ENCODE measurements around the gene PRPF31.
"Not testable (repeated sequence)": the region's sequence is repeated elsewhere in the genome, so short reads cannot be mapped to it uniquely, and the experiment has no call there.

PRPF31 gene

DNA sequence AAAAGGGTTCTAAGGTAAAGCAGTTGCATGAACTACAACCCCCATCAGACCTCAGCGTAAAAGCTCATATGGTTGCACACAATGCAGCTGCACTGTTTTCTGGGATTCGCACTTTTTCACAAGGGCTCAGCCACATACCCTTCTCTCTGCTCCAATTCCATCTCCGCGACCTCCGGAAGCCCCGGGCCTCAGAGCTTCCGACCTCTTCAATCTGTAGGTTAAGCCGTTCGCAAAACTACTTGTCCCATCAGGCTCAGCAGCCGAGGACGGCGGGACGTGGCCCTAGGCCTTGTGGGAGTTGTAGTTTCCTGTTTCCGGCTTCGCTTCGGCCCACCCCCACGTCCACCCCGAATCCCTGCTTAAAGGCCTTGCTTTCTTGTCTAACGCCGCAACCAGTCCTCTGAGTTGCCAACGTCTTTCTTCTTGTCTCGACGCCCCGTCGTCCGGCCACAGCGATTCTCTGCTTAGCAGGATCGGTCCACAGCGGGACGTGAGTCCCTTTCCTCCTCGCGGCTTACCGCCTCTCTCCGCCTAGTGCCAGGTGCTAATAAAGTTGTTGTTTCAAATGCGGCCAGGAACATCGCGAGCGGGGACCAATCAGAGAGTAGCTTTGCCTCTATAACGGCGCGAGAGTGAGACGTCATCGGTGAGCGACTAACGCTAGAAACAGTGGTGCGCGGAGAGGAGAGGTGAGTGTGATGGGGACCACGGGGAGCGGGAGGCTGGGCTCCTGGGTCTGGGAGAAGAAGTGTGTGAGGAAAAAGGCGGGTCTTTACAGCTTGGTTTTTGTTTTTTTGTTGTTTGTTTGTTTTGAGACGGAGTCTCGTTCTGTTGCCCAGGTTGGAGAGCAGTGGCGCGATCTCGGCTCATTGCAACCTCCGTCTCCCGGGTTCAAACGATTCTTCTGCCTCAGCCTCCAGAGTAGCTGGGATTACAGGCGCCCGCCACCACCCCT is at the start of gene PRPF31, which contains the start of gene TFPT:
TSS of gene PRPF31 (plus strand) at position 646 of the 955 bp plus-strand sequence. CDS start 2,525 bp downstream, outside the sequence.
TSS of gene TFPT (minus strand) at position 549 of the 955 bp plus-strand sequence. CDS start at position 161, 388 bp downstream.
- DNase-seq (ENCODE audit: low read depth in 2 of 3, low spot score in 2 of 3) = peak; percentile 83 to 96 (median 96)

DNA sequence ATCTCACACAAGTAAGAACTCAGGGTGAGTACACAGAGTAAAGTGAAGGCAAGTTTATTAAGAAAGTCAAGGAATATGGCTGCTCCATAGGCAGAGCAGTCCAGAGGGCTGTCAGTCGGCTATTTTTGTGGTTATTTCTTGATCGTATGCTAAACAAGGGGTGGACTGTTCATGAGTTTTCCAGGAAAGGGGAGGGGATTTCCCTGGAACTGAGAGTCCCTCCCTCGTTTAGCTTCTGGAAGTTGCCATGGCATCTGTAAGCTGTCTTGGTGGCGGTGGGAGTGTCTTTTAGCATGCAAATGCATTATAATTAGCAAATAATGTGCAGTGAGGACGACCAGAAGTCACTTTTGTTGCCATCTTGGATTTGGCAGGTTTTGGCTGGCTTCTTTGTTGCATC is 46.1 kb upstream of the PRPF31 start:
- DNase-seq (ENCODE audit: low read depth in 2 of 3, low spot score in 2 of 3) = no peak

- DNase-seq (ENCODE audit: low read depth in 2 of 3, low spot score in 2 of 3) = no peak
These were observed 41.7 kb upstream of the PRPF31 start for GRCh38 chr19:54073829-54074228.

- no peak for DNase-seq (ENCODE audit: low read depth in 2 of 3, low spot score in 2 of 3)
These were observed 40.7 kb upstream of the PRPF31 start for GRCh38 chr19:54074851-54075250.

- DNase-seq (ENCODE audit: low read depth in 2 of 3, low spot score in 2 of 3) = no peak
These were observed 38.2 kb upstream of the PRPF31 start for GRCh38 chr19:54077334-54077733.

GRCh38 chr19:54081032-54081431 is 34.5 kb upstream of the PRPF31 start, which contains the start of gene TARM1:
Gene TARM1 (minus strand): TSS chr19:54081365. CDS start chr19:54081340, 25 bp downstream.
- DNase-seq (ENCODE audit: low read depth in 2 of 3, low spot score in 2 of 3) = no peak

- DNase-seq (ENCODE audit: low read depth in 2 of 3, low spot score in 2 of 3) = no peak
These were observed 31.1 kb upstream of the PRPF31 start for GRCh38 chr19:54084410-54084809.

- no peak for DNase-seq (ENCODE audit: low read depth in 2 of 3, low spot score in 2 of 3)
These were observed 21.0 kb upstream of the PRPF31 start for GRCh38 chr19:54094426-54095000.

- DNase-seq (ENCODE audit: low read depth in 2 of 3, low spot score in 2 of 3) = no peak
These were observed 20.3 kb upstream of the PRPF31 start for GRCh38 chr19:54095136-54095858.

DNA sequence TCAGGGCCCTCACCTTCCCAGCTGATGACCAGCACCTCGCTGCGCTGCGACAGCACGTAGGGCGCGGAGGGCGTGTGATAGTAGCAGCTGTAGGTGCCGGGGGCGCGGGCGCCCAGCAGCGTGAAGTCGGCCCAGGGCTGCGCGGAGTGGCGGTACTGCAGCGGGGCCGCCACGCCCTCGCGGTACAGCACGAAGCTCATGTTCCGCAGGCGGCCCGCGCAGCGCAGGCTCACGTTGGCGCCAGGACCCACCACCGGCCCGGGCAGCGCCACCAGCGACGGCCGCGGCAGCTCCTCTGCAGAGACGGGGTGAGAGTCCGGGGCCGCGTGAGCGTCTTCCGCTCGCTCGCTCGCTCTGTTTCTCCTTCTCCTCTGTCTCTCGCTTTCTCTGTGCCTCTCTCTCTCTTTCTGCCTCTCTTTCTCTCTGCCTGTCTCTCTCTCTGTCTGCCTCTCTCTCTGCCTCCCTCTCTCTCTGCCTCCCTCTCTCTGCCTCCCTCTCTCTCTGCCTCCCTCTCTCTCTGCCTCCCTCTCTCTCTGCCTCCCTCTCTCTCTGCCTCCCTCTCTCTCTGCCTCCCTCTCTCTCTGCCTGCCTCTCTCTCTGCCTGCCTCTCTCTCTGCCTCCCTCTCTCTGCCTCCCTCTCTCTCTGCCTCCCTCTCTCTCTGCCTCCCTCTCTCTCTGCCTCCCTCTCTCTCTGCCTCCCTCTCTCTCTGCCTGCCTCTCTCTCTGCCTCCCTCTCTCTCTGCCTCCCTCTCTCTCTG is 19.5 kb upstream of the PRPF31 start:
- DNase-seq (ENCODE audit: low read depth in 2 of 3, low spot score in 2 of 3) = peak in 1 of 3 experiments; percentile 24

DNA sequence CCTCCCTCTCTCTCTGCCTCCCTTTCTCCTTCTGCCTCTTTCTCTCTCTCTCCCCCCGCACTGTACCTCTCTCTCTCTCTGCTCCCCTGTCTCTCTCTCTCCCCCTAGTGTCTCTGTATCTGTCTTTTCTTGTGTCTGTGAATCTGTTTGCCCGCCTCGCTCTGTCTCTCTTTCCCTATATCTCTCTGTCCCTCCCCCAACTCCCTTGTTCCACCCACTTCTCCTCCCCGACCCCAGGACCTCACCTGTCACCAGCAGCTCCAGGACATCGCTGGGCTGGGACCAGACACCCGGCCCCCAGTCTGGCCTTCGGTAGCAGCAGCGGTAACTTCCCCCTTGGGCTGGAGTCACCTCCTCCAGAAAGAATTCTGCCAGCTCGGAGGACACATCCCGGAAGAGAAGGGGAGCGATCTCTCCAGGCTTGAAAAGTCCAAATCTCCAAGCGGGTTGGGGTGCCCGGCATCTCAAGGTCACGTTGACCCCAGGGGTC is 18.9 kb upstream of the PRPF31 start:
- no peak for DNase-seq (ENCODE audit: low read depth in 2 of 3, low spot score in 2 of 3)

DNA sequence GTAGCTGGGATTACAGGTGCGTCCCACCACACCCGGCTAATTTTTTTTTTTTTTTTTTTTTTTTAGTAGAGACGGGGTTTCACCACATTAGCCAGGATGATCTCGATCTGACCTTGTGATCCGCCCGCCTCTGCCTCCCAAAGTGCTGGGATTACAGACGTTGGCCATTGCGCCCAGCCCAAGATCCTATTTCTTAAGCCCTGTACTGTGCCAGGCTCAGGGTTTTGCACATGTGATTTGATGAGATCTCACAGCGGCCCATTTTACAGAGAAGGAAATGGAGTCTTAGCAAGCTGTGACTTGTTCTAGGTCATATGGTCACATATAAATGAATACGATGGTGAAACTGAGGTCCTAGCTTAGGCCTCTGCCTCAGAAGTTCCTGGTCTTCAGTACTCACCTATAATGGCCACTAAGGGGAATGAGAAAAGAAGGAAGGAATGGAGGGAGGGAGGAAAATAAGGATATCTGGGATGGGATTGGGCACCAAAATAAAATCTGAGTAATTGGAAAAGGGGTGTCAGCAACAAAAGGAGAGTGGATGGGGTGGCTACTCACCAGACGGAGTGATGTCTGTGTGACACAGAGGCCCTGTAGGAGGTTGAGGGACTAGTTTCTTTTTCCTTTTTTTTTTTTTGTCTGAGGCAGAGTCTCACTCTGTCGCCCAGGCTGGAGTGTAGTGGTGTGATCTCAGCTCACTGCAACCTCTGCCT is 16.2 kb upstream of the PRPF31 start:
- DNase-seq (ENCODE audit: low read depth in 2 of 3, low spot score in 2 of 3) = no peak

DNA sequence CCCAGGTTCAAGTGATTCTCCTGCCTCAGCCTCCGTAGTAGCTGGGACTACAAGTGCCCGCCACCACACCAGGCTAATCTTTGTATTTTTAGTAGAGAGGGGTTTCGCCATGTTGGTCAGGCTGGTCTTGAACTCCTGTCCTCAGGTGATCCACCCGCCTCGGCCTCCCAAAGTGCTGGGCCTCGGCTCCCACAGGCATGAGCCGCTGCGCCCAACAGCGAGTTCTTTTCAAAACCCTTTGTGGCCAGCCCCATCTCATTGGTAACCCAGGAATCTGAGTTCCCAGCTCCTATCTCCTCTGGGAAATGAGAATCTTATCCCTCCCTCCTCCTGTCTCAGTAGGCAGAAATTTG is 15.7 kb upstream of the PRPF31 start:
- DNase-seq (ENCODE audit: low read depth in 2 of 3, low spot score in 2 of 3) = not testable (repeated sequence)

- no peak for DNase-seq (ENCODE audit: low read depth in 2 of 3, low spot score in 2 of 3)
These were observed 15.0 kb upstream of the PRPF31 start, which contains the start of gene OSCAR for GRCh38 chr19:54100561-54100960. Gene OSCAR (minus strand): TSS chr19:54100803. CDS start chr19:54100792, 11 bp downstream.

- DNase-seq (ENCODE audit: low read depth in 2 of 3, low spot score in 2 of 3) = peak; percentile 69 to 96 (median 96)
These were observed 13.0 kb upstream of the PRPF31 start, which contains the start of gene NDUFA3 for GRCh38 chr19:54102421-54103169. Gene NDUFA3 (plus strand): TSS chr19:54102855. CDS start chr19:54102879, 24 bp downstream.

DNA sequence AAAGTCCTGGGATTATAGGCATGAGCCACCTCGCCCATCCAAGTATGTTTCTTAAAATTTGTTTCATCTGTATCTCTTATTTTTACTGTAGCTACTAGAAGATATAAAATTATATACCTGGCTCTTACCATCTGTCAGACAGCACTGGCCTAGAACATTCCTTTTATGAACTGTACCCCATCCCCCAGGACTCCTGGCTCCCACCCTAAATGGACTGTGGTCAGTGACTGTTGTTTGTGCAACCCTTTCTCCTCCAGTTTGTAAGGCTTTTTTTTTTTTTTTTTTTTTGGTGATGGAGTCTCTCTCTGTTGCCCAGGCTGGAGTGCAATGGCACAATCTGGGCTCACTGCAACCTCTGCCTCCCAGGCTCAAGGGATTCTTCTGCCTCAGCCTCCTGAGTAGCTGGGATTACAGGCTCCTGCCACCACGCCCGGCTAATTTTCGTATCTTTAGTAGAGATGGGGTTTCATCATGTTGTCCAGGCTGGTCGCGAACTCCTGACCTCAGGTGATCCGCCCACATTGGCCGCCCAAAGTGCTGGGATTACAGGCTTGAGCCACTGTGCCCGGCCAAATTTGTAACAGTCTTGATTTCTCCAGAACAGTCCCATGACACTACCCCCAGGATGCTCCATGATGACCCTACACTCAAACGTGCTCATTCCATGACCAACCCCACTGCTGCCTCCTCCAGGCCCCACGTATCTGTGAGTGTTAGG is 10.4 kb upstream of the PRPF31 start:
- no peak for DNase-seq (ENCODE audit: low read depth in 2 of 3, low spot score in 2 of 3)

DNA sequence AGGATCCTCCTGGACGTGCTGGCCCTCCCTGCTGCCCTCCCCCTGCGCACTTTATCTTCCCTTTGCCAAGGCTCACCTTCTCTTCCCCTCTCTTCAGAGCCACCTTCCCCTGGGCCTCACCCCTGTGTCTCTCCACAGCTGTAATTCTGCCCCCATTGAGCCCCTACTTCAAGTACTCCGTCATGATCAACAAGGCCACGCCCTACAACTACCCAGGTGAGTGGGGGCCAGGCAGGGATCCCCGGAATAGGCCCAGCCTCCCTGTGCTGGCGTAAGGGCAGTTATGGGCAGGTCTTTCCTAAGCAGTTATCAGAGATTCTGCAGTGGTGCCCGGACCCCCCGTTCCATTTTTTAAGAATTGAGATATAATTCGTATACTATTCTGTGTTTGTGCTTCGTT is 9.8 kb upstream of the PRPF31 start:
- DNase-seq (ENCODE audit: low read depth in 2 of 3, low spot score in 2 of 3) = no peak

DNA sequence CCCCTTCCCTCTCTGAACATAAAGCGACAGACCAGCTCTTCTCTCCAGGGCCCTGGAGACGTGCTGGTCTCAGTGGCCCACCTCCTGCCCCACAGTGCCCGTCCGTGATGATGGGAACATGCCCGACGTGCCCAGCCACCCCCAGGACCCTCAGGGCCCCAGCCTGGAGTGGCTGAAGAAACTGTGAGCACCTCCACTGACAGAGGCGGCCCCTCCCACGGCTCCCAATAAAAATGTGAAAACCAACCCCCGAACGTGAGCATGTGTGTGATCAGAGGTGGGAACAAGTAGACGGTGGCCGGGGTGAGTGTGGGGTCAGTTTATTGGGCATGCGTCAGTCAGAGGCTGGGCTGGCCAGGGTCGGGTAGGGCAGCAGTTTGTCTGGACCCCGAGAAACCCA is 8.8 kb upstream of the PRPF31 start:
- DNase-seq (ENCODE audit: low read depth in 2 of 3, low spot score in 2 of 3) = no peak

Data from activated CD8-positive, alpha-beta memory T cell treated with anti-CD3 and anti-CD28 coated beads for 48 hours (primary cell).